Right ventricle myocardium inferior (tissue), 1 donor: Measurements from ENCODE around the gene DGKD. TPM values are rescaled to one million over a fixed set of nuclear protein-coding genes. Genes with fewer than 3 reads are reported as not detected.
A peak's percentile ranks its signal among the peaks of the same experiment; 100 is the strongest.

Source experiments
- ATAC-seq: fragments of 200-7000 bp; cut with Tn5 transposase; one replicate; pipeline ENCODE4 v1.9.1; 2020; ENCODE audit warnings: mild to moderate bottlenecking, moderate library complexity
- DNase-seq: peaks from one replicate; pipeline ENCODE4 v3.0.0; 2021; ENCODE audit errors: missing footprints
- intact Hi-C: fragments of 100-400 bp; cut with DNase I; formaldehyde crosslinking; loops from one replicate; pipeline ENCODE4 v1.11.0; 2022
- total RNA-seq: library from RNA; stranded (reverse); fragmentation: NEBNext Ultra II Directional; extraction: Animal tissue kit (Norgen Biotek cat#: 25700); gene quantifications from one replicate; pipeline ENCODE4 v1.2.1, GENCODE V29; 2021
- donor health status: DM: no; HTN: yes; CAD: no; lungs with severe emphysema.

Gene DGKD
- total RNA-seq, 1 donor from 2014 or later: 29.2 TPM

- intact Hi-C loops: no loop called here
- ATAC-seq (no peak), DNase-seq (no peak)
These were observed 45.3 kb downstream of the DGKD start for GRCh38 chr2:233399306-233400225.

- ATAC-seq (no peak), DNase-seq (no peak)
- intact Hi-C loops: no loop called here
These were observed 46.0 kb downstream of the DGKD start for GRCh38 chr2:233400341-233400740.

GRCh38 chr2:233400961-233401360, 46.7 kb downstream of the DGKD start:
- intact Hi-C loops: no loop called here
- no peak for DNase-seq
- no peak for ATAC-seq

- ATAC-seq (no peak), DNase-seq (no peak)
- intact Hi-C loops: no loop called here
These were observed 48.1 kb downstream of the DGKD start for GRCh38 chr2:233402346-233402745.

- ATAC-seq (no peak), DNase-seq (no peak)
- intact Hi-C loops: no loop called here
These were observed 48.5 kb downstream of the DGKD start for GRCh38 chr2:233402789-233403188.

- no peak for ATAC-seq
- intact Hi-C loops: loop anchor here (1.0 kb wide), 1 partner anchor 39 kb away; no protein-coding TSS in a partner anchor
- no peak for DNase-seq
These were observed 49.9 kb downstream of the DGKD start for GRCh38 chr2:233404222-233404621.

GRCh38 chr2:233406865-233407264, 52.6 kb downstream of the DGKD start:
- ATAC-seq: no peak
- intact Hi-C loops: no loop called here
- no peak for DNase-seq

- intact Hi-C loops: no loop called here
- DNase-seq (no peak), ATAC-seq (peak; percentile 73)
These were observed 53.5 kb downstream of the DGKD start for GRCh38 chr2:233407771-233408181.

GRCh38 chr2:233408366-233409285, 54.3 kb downstream of the DGKD start:
- DNase-seq (no peak), ATAC-seq (no peak)
- intact Hi-C loops: no loop called here

GRCh38 chr2:233409286-233409991, 55.1 kb downstream of the DGKD start:
- intact Hi-C loops: no loop called here
- DNase-seq (no peak), ATAC-seq (peak; percentile 66)

GRCh38 chr2:233410196-233410760, 56.0 kb downstream of the DGKD start:
- intact Hi-C loops: no loop called here
- DNase-seq (no peak), ATAC-seq (no peak)

GRCh38 chr2:233411162-233411561, 56.9 kb downstream of the DGKD start:
- DNase-seq (no peak), ATAC-seq (no peak)
- intact Hi-C loops: no loop called here

- intact Hi-C loops: no loop called here
- no peak for ATAC-seq
- DNase-seq: no peak
These were observed 58.1 kb downstream of the DGKD start for GRCh38 chr2:233412405-233412804.

GRCh38 chr2:233413046-233413445, 58.8 kb downstream of the DGKD start:
- intact Hi-C loops: no loop called here

GRCh38 chr2:233413559-233414272, 59.4 kb downstream of the DGKD start:
- intact Hi-C loops: no loop called here
- no peak for DNase-seq
- peak; percentile 75 for ATAC-seq

More at GRCh38 chr2:233413046-233413445, 58.8 kb downstream of the DGKD start:
- DNase-seq: no peak
- no peak for ATAC-seq

- intact Hi-C loops: no loop called here
- ATAC-seq: no peak
- DNase-seq: no peak
These were observed 60.0 kb downstream of the DGKD start for GRCh38 chr2:233414273-233414654.

- ATAC-seq (no peak), DNase-seq (no peak)
- intact Hi-C loops: no loop called here
These were observed 60.7 kb downstream of the DGKD start for GRCh38 chr2:233414777-233415570.
